Retinal pigment epithelial cell (primary cell): Measurements from ENCODE around the gene NEDD8.

Experiments
- DNase-seq: peaks from one replicate; pipeline ENCODE4 v3.0.0-alpha.2; 2010; ENCODE audit warnings: low read depth
- H3K4me3 ChIP-seq: 2 replicates; pipeline ENCODE4 v1.5.1; 2011; ENCODE audit warnings: mild to moderate bottlenecking, low read length, control low read depth, moderate library complexity
- TF ChIP-seq, protein P1 (sequence below): conservative IDR thresholded peaks from 2 replicates; pipeline ENCODE4 v1.5.1; 2011; ENCODE audit warnings: low read depth, low read length, control low read depth, inconsistent platforms

The NEDD8 gene

DNA sequence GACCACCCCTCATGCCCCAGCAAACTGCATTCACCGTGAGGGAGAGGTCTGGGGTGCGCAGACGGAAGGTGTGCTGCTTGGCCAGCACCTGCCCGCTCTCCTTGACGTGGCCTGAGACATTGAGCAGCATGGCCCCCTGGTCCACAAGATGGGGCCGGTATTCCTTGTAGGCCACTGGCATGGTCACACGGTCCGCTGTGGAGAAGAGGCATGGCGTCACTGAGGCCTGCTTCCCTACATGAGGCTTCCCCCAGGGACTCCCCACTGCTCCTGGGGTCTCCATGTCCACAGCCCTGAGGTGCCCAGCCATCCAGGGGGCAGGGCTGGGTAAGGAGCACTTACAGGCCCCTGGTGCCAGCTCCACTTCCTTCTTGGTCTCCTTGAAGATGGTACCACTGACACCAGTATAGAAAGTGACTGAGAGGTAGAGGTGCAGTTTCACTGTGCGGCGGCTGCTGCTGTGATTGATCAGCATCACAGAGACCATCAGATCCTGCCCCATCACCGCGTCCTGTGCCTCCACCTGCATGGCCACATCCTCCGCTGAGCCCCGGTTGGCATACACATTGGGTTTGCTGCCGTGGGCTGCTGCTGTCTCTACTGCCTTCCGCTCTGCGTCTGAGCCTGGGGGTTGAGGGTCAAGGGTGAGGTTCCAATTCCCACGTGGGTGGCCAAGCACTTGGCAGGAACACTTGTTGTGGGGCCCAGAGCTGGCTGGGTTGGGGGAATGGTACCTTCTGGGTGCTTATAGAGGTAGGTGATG lies 22.6 kb upstream of the NEDD8 start:
- TF ChIP-seq, protein P1, sequence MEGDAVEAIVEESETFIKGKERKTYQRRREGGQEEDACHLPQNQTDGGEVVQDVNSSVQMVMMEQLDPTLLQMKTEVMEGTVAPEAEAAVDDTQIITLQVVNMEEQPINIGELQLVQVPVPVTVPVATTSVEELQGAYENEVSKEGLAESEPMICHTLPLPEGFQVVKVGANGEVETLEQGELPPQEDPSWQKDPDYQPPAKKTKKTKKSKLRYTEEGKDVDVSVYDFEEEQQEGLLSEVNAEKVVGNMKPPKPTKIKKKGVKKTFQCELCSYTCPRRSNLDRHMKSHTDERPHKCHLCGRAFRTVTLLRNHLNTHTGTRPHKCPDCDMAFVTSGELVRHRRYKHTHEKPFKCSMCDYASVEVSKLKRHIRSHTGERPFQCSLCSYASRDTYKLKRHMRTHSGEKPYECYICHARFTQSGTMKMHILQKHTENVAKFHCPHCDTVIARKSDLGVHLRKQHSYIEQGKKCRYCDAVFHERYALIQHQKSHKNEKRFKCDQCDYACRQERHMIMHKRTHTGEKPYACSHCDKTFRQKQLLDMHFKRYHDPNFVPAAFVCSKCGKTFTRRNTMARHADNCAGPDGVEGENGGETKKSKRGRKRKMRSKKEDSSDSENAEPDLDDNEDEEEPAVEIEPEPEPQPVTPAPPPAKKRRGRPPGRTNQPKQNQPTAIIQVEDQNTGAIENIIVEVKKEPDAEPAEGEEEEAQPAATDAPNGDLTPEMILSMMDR = no peak
- no peak for DNase-seq
- H3K4me3 ChIP-seq = no peak overlapping the region

DNA sequence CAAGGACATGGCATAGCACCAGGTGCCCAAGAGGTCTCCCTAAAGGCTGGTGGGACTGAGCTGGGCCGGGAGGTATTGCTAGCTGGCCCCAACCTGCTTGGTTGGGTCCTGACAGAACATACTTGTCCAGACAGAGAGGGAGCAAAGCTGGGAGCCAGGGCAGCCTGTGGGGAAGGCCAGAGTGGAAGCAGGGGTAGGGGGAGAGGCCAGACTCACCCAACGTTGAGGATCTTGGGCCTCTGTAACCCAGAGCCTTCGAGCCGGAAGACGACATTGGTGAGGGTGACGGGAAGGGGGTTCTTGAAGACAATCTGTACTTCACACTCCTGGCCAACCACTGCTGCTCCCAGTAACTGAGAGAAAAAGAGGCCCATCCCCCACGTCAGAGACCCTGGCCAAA lies 21.8 kb upstream of the NEDD8 start:
- TF ChIP-seq, protein P1 = no peak
- no peak overlapping the region for H3K4me3 ChIP-seq
- no peak for DNase-seq

DNA sequence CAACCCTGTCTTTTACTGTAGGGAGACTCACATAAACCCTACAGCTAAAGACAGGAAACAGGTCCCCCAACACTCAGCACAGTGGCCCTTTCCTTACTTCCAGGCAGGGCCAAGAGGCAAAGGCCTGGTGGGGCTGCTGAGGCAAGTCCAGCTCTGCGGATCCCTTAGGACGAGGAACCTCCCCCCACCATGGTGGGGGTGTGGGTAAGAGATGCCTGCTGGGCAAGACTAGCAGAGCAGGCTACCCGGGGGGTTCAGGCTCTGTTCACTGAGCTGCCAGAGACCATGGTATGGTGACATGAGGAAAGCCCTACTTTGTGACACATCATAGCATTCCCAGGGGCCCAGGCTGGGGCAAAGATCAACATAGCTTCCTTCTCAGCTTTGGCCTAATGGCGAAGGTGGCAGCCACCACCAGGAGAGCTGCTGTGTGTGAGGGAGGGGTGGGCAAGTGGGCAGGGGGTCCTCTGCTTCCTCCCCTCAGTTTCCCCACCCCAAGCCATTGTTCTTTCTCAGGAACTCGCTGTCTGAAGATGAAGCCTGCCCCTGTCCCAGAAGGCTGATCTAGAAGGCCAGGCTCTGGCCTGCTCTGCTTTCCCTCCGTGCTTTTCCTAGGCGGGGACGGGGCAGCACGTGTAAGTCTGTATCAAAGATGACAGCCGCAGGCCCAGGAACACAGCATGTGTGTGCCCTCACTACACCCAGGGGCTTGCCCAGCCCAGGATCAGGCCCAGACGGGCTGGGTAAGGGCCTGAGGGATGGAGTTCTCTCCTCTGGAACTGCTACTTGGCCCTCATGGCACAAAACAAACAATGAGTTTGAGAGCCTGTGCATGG lies 20.3 kb upstream of the NEDD8 start:
- no peak for DNase-seq
- no peak overlapping the region for H3K4me3 ChIP-seq
- TF ChIP-seq, protein P1 = no peak

DNA sequence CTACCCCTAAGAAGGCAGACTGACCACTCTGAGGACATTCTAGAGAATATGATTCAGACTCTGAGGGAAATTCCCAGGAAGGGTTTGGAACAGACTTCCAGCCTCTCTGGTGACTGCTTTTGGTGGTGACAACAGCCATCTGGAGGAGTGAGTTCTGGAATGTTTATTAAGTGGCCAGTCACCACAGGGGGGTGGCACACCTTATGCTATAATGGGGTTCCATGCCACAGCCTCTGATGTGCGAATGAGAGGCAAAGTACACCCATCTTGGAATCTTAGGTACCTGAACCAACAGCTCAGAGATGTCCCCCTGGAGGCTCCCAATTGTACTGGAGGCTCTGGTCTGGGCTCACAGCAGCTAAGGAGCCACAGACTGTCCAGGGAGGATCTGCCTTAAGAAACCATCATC lies 19.7 kb upstream of the NEDD8 start:
- H3K4me3 ChIP-seq = no peak overlapping the region
- TF ChIP-seq, protein P1 = no peak

DNA sequence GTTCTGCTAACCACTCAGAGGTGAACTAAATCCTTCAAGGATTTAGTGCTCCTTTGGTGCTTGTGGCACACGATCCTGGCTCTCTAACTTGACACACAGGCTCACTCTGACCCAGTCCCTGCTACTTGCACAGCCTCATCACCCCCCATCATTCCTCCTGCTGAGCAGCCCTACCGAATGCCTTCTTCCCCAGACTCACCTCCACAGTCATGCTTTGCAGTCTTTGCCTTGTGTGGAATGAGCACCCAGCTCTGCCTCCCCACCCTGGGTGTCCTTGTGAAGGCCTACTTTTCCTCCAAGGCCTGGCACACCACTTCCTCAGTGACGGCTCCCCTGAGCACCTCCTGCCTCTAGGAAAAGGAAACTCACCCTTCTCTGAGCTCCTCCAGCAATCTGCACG lies 18.2 kb upstream of the NEDD8 start:
- TF ChIP-seq, protein P1 = no peak
- DNase-seq = no peak
- no peak overlapping the region for H3K4me3 ChIP-seq

More for the DNA sequence above, 19.7 kb upstream of the NEDD8 start:
- DNase-seq = no peak

DNA sequence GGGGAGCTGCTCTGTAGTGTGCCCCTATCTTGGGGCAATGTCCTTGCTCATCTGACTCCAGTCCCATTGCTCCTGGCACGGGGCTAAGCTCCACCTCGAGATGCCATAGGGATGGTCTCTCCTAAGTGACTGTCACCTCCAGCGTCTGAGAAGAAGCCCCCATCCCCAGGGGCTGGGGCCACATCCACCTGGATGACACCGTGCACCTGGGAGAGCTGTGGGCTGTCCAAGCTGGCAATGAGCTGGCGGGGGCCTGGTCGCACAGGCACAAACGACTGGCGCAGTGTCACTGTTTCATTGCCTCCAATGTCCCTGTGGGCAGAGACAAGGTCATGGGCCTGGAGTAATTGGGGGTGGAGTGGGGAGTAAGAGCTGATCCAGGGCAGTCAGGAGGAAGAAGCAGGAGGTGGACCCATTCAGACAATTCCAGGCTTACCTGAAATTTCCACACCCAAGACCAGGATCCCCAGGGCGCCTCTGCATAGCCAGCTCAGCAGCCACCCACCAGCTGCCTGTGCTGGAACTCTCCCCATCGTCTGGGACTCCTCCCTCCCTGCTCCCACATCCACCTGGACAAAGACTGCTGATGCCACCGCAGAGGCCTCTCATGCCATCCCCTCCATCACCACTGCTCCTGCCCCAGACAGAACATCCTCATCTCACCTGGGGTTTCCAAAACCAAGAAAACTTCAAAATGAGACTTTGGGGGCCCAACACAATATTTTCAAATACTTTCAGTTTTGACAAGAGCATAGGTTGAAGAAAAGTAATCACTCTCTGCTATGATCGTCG lies 17.3 kb upstream of the NEDD8 start:
- no peak overlapping the region for H3K4me3 ChIP-seq
- no peak for DNase-seq
- TF ChIP-seq, protein P1 = no peak
